Upper lobe of left lung (tissue), 4 donors: ENCODE data around the gene CHST9.

Source experiments
- CTCF ChIP-seq, 6 experiments: fragments of 450-650 bp in 4 of 6; fragments of 200-600 bp in 2 of 6; sonication (generic) in 2 of 6; IDR thresholded peaks; one replicate each; pipeline ENCODE4 v1.5.1; 2016 to 2019; ENCODE audit warnings: antibody characterized with exemption in 6 of 6
- POLR2A ChIP-seq, 4 donors: fragments of 450-650 bp; IDR thresholded peaks; one replicate each; pipeline ENCODE4 v1.5.1; 2016 to 2017; ENCODE audit warnings: antibody characterized with exemption in 4 of 4, mild to moderate bottlenecking in 2 of 4
- POLR2AphosphoS5 ChIP-seq, 2 donors: sonication (generic); formaldehyde crosslinking; IDR thresholded peaks; one replicate each; pipeline ENCODE4 v1.5.1; 2017; ENCODE audit warnings: antibody characterized with exemption in 2 of 2

- no peak for TF ChIP-seq POLR2A (IDR thresholded peaks at IDR 0.05)
- no peak for TF ChIP-seq CTCF (IDR thresholded peaks at IDR 0.05)
- TF ChIP-seq POLR2AphosphoS5 (IDR thresholded peaks at IDR 0.05) = no peak
Observed at GRCh38 chr18:27064673-27065072, 120.4 kb downstream of the CHST9 start.
